ENCODE measurements around the gene LRRC4. TPM values are rescaled to one million over a fixed set of nuclear protein-coding genes. Genes with fewer than 3 reads are reported as not detected.

Gene LRRC4
- total RNA-seq, 1 experiment from 2014 or later: 0.26 TPM

DNA sequence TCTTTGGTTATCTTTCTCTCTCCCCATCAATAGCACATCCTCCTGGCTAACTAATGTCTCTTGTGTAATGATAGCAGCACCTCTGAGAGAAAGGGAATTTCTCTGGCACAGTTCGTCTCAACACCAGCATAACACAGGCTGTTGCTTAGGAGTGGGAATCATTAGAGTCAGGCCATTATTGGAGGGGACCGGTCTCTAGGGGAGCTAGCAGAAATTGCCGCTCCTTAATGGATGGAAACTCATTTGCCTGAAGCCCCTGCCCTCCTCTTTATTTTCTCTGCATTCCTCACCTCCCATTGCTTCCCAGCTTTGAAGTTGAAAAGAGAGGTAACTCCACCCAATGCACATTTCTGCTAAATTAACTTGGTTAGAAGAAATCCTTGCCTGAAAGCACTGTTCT lies 11.9 kb downstream of the LRRC4 start:
- Histone ChIP-seq H3K9ac (ENCODE audit: low read length) (no peak overlapping the region), H3K9me2 (replicated peaks; ENCODE audit: low read length) (no peaks in the 10 kb centered on the region), H3K79me2 (ENCODE audit: low read length) (no peaks in the 10 kb centered on the region), H4K20me1 (ENCODE audit: low read length) (no peaks in the 10 kb centered on the region), H2AFZ (ENCODE audit: low read length) (no peak overlapping the region), H3K4me1 (ENCODE audit: insufficient read depth, low read length) (peaks cover 44% of the 10 kb centered on the region), H3K27me3 (ENCODE audit: low read length) (no peaks in the 10 kb centered on the region), H3K36me3 (ENCODE audit: low read depth, low read length) (peaks cover 7% of the 10 kb centered on the region), H3K4me2 (ENCODE audit: low read length) (no peak overlapping the region), H3K9me3 (ENCODE audit: low read length) (no peaks in the 10 kb centered on the region), H3K4me3 (ENCODE audit: low read length) (no peak overlapping the region), H3F3A (ENCODE audit: low read length, unreplicated experiment) (peaks cover 18% of the 10 kb centered on the region), H3K27ac (ENCODE audit: low read length) (no peak overlapping the region)
- intact Hi-C loops (cut with micrococcal nuclease): no loop called here
- POLR2A ChIA-PET (ENCODE audit: unreplicated experiment): no interaction called here
- DNase-seq (no peak), ATAC-seq (no peak)
- CTCF ChIA-PET: no interaction called here
- no TSS peak for BruUV-seq (replicated peaks)
- TF ChIP-seq EZH2 (IDR thresholded peaks at IDR 0.05; ENCODE audit: low read length, unreplicated experiment): no peak
- no peak for TF ChIP-seq EZH2phosphoT487 (IDR thresholded peaks at IDR 0.05; ENCODE audit: borderline replicate concordance, low read length)
- TF ChIP-seq, protein P1, sequence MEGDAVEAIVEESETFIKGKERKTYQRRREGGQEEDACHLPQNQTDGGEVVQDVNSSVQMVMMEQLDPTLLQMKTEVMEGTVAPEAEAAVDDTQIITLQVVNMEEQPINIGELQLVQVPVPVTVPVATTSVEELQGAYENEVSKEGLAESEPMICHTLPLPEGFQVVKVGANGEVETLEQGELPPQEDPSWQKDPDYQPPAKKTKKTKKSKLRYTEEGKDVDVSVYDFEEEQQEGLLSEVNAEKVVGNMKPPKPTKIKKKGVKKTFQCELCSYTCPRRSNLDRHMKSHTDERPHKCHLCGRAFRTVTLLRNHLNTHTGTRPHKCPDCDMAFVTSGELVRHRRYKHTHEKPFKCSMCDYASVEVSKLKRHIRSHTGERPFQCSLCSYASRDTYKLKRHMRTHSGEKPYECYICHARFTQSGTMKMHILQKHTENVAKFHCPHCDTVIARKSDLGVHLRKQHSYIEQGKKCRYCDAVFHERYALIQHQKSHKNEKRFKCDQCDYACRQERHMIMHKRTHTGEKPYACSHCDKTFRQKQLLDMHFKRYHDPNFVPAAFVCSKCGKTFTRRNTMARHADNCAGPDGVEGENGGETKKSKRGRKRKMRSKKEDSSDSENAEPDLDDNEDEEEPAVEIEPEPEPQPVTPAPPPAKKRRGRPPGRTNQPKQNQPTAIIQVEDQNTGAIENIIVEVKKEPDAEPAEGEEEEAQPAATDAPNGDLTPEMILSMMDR (conservative IDR thresholded peaks at IDR 0.05; ENCODE audit: low read depth, low read length): no peak

DNA sequence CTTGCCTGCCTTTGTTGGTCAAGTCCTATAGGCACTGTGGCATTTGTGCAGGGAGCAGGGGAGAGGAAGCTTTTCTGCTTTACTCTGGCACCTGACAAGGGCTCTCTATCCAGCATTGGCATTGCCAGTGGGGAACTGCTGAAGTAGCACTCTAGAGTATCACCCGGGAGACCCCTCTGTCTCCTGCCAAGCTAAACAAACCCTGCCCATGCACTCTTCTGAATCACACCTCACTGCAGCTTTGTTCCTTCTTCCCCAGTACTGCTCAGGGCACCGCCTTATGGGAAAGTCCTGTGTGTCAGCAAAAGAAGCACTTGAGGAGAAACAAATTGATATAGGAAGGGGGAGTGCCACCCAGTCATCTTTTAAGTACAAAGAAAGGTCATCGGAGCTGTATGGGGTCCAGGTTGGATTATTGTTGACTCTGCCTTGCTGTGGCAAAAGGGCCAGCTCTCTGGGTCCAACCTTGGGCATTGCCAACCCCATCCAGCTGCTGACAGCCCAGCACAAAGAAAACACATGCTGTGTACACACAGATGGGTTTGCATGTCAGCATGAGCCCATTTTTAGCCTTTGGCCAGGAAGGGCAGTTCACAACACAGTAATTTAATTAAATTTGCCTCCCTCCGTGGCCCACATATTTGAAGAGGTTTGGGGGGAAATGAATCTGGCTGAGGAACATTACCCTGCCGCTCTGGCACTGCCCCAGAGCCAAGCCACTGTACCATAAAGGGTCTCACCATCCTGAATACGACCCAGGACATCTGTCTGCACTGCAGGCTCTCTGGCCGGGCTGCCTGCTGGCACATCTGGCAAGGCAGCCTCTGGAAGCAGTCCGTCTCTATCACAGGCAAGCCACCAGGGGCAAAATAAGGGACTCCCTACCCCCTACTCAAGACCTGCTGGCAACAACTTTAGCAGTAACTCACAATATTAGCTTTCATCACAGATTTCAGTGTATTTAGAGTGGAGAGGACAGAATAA lies 13.1 kb downstream of the LRRC4 start:
- ATAC-seq: peak; percentile 23
- TF ChIP-seq, protein P1 (conservative IDR thresholded peaks at IDR 0.05; ENCODE audit: low read depth, low read length): no peak
- no peak for TF ChIP-seq EZH2 (IDR thresholded peaks at IDR 0.05; ENCODE audit: low read length, unreplicated experiment)
- TF ChIP-seq EZH2phosphoT487 (IDR thresholded peaks at IDR 0.05; ENCODE audit: borderline replicate concordance, low read length): no peak
- peaks cover 33% of the 10 kb centered on the region for H3K4me1 ChIP-seq (ENCODE audit: insufficient read depth, low read length)
- ChIA-PET CTCF (no interaction called here), POLR2A (ENCODE audit: unreplicated experiment) (no interaction called here)
- peak overlapping the region; percentile 71 for H3K27ac ChIP-seq (ENCODE audit: low read length)
- H3K4me3 ChIP-seq (ENCODE audit: low read length): no peak overlapping the region
- H3K9me2 ChIP-seq (replicated peaks; ENCODE audit: low read length): no peaks in the 10 kb centered on the region
- no peaks in the 10 kb centered on the region for H3K9me3 ChIP-seq (ENCODE audit: low read length)
- H3F3A ChIP-seq (ENCODE audit: low read length, unreplicated experiment): peaks cover 18% of the 10 kb centered on the region
- BruUV-seq (replicated peaks): no TSS peak
- H2AFZ ChIP-seq (ENCODE audit: low read length): no peak overlapping the region
- no peak overlapping the region for H3K4me2 ChIP-seq (ENCODE audit: low read length)
- H3K27me3 ChIP-seq (ENCODE audit: low read length): no peaks in the 10 kb centered on the region
- intact Hi-C loops (cut with micrococcal nuclease): no loop called here
- H3K79me2 ChIP-seq (ENCODE audit: low read length): no peaks in the 10 kb centered on the region
- peak; percentile 45 for DNase-seq
- peak overlapping the region; percentile 30; the same call in 1 of the 2 replicates for H3K9ac ChIP-seq (ENCODE audit: low read length)
- peaks cover 5% of the 10 kb centered on the region for H3K36me3 ChIP-seq (ENCODE audit: low read depth, low read length)
- H4K20me1 ChIP-seq (ENCODE audit: low read length): no peaks in the 10 kb centered on the region

DNA sequence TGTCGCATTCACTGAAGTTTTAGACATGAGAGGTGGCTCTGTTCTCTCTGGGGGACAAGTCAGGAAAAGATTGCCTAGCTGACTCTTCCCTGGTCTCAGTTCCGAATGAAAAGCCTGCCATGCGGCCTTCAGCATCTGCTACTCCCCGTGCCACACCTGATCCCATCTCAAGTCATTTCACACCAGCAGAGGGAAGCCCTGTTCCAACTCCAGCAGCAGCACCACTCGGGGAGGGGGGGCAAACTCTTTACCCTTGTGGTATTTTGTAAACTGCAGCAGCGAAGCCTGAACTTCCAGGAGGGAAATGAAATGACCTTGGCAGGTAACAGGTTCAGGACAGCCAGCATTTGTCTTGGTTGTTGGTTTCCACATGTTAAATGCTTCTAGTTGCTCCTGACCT lies 13.8 kb downstream of the LRRC4 start:
- intact Hi-C loops (cut with micrococcal nuclease): no loop called here
- DNase-seq (no peak), ATAC-seq (no peak)
- no peaks in the 10 kb centered on the region for H3K9me3 ChIP-seq (ENCODE audit: low read length)
- peaks cover 14% of the 10 kb centered on the region for H3F3A ChIP-seq (ENCODE audit: low read length, unreplicated experiment)
- H3K79me2 ChIP-seq (ENCODE audit: low read length): no peaks in the 10 kb centered on the region
- ChIA-PET POLR2A (ENCODE audit: unreplicated experiment) (no interaction called here), CTCF (no interaction called here)
- H3K36me3 ChIP-seq (ENCODE audit: low read depth, low read length): peaks cover 7% of the 10 kb centered on the region
- peak overlapping the region; percentile 71 for H3K27ac ChIP-seq (ENCODE audit: low read length)
- H3K4me2 ChIP-seq (ENCODE audit: low read length): no peak overlapping the region
- H3K27me3 ChIP-seq (ENCODE audit: low read length): no peaks in the 10 kb centered on the region
- no peak overlapping the region for H3K4me3 ChIP-seq (ENCODE audit: low read length)
- no peaks in the 10 kb centered on the region for H3K9me2 ChIP-seq (replicated peaks; ENCODE audit: low read length)
- no peak overlapping the region for H3K9ac ChIP-seq (ENCODE audit: low read length)
- no TSS peak for BruUV-seq (replicated peaks)
- H2AFZ ChIP-seq (ENCODE audit: low read length): no peak overlapping the region
- H4K20me1 ChIP-seq (ENCODE audit: low read length): no peaks in the 10 kb centered on the region
- TF ChIP-seq, protein P1 (conservative IDR thresholded peaks at IDR 0.05; ENCODE audit: low read depth, low read length): peak; percentile 21; the same call in 1 of the 2 replicates
- no peak for TF ChIP-seq EZH2phosphoT487 (IDR thresholded peaks at IDR 0.05; ENCODE audit: borderline replicate concordance, low read length)
- peaks cover 26% of the 10 kb centered on the region for H3K4me1 ChIP-seq (ENCODE audit: insufficient read depth, low read length)
